Stimulated activated CD4-positive, alpha-beta T cell treated with anti-CD3 and anti-CD28 coated beads, Interleukin-1b, Interleukin-23, amount 100 ng/mL, for 1 hour (primary cell): ENCODE measurements around the gene YES1.
"Not testable (repeated sequence)": the region's sequence is repeated elsewhere in the genome, so short reads cannot be mapped to it uniquely, and the experiment has no call there.

ENCODE experiments used
- DNase-seq, 2 donors: peaks; one replicate each; pipeline ENCODE4 v3.0.0-alpha.2; 2020; ENCODE audit warnings: low read depth in 2 of 2

Gene YES1

DNA sequence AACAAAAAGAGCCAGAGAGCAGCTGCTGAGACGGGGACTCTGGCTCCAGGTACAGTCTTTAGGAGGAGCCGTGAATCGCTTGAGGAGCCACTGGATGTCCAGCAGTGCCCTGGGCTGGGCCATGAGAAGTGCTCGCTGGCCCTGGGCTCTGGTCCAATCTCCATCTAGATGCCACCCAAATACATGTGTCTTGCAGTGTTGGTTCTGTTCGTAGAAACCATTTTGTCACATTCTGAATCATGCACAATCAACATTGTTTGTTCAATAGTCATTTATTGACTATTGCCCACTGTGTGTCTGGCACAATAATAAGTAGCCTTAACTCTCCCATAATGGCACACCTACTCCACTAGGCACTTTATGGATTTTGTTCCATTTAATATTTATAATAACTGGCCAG lies 128.5 kb downstream of the YES1 start:
- no peak for DNase-seq

DNA sequence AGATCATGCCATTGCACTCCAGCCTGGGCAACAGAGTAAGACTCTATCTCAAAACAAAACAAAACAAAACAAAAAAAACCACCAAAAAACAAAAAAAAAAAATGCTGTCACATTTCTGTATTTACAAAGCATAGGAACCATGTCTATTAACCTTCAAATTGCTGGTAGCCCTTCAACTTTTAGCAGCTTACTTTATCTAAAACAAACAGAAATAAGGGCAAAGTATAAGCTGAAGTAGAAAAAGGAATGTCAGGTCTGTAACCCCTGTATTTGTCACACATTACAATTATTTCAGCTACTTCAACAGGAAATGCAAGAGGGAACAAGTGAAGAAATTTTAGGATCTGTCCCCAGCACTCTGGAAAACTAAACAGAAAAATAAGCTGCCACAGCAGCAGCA lies 129.2 kb downstream of the YES1 start:
- no peak for DNase-seq

DNA sequence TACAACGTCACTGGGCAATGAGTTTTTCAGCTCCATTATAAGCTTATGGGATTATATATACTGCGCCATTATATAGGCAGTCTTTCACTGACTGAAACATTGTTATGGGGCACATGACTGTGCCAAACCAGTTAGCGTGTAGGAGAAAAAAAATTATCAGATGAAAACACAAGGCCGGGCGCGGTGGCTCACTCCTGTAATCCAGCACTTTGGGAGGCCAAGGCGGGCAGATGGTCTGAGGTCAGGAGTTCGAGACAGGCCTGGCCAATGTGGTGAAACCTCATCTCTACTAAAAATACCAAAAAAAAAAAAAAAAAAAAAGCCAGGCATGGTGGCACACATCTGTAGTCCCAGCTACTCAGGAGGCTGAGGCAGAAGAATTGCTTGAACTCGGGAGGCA lies 129.6 kb downstream of the YES1 start:
- not testable (repeated sequence) for DNase-seq

DNA sequence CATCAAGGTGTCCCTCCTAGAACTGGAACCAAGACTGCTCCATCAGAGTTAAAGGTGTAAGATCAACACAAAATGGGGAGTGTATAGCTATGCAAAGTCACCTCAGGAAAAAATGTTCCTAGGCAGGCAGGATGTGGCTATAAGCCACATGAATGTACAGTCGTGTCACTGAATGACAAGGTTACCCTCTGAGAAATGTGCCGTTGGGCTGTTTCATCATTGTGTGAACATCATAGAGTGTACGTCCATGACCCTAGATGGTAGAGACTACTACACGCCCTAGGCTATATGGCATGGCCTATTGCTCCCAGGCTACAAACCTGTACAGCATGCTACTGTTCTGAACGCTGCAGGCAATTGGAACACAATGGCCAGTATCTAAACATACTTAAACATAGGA lies 130.1 kb downstream of the YES1 start:
- no peak for DNase-seq

DNA sequence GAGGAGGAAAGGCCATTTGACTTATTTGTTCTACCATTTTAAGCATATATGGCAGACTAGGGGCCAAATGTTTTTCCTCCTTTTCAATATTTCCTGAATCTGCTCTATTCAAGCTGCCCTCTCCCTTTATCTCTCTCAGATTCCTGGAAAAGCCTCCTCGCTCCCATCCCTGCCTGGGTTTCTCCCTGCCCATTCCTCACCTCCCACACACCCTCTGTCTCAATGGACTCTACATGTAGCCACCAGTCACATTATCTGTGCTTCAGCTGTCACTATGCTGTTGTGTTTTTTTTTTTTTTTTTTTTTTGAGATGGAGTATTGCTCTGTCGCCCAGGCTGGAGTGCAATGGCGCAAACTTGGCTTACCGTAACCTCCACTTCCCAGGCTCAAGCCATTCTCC lies 131.7 kb downstream of the YES1 start:
- no peak for DNase-seq

DNA sequence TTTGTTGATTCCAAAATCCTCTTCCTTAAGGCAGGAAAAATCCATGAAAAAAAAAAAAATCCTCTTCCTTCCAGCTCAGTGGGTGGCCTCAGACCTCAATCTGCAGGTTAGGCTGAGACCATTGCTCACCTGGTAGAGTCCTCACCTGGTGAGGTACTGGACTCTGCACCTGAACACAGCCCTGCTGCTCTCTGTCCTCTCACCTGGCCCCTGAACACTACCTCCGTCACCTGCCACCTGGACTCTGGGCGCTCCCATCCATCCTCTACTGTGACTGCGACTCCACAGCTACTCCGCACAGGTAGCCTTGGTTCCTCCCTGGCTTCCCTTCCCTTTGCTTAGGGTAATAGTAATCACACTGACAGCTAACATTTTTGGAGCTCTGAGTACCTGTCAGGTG lies 132.5 kb downstream of the YES1 start:
- no peak for DNase-seq

DNA sequence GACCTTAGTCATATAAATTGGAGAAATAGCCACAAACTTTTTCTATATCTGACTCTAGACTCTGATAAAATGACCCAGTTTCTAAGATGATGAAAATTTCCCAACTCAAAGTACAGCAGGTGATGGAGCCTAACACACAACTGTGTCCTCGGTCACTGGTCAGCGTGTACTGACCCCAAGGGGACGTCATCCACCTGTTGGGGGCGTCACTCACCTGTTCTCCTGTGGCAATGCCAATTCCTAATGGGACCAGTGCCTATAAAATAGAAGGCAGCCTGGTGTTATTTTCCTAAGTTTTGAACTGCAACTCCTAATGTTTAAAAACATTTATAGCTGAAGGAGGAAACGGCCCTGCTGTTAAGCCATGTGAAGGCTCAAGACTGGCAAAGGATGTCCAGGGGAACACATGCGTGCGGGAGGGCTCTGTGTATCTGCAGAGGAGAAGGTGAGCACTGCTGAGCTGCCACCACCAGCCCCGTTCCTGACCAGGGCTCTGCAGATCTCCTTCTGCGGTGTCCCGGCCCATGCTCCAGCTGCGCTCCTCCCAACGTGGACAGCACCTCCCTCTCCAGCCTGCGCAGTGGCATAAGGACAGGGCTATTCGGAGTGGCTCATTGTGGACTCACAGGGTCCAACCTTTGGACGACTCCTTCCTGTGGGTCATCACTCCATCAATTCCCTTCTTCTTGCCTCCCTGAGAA lies 133.4 kb downstream of the YES1 start:
- DNase-seq, result no peak

DNA sequence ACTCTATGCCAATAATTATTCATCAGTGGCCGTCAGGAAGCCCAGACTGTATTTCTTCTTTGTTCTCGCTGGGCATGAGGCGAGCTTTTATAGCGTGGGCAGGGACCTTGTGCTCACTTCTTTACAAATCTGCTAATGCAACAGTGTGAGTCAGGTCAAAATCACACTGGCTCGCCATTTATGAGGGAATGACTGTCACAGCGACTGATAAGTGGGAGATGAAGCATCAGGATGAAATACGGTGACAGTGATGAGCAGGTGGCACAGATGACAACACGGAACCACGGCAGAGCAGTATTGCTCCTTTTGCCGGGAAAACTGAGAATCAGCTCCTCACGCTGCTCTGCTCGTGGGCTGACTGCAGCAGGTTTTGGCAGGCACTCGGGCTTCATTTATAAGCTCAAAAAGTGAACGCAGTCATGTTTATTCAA lies 134.1 kb downstream of the YES1 start:
- no peak for DNase-seq

DNA sequence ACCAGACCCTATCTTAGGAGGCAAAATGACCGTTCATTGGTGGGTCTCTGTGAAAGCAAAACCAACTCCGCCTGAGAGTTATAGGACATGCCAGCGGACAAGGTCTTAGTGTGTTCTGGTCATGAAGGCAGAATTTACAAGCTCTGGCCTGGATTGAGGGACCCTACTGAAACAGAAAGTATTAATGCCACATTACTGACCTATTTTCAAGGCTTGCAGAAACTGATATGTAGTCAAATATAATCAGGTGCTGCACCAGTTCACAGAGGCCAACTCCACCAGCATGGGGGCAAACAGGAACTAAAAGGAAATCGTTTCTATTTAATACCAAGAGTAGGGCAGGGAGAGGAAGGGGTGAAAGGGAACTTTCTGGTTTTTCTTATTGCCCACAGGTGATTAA lies 134.9 kb downstream of the YES1 start:
- no peak for DNase-seq

DNA sequence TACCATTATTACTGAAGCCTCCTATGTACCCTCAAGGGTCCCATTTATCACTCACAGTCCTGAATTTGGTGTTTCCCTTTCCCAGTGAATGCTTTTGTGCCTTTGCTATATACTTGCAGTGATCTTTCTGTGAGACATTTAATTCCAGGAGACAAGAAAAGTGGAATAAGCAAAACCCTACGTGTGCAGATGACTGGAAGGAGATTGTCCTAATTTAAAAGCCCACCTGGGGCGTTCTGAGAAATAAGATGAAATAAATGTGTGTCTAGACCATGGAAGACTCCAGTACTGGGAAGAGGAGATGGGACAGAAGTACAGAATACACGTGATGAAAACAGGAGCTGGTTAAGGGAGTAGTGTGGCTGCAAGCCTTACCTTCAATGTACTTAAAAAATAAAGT lies 135.3 kb downstream of the YES1 start:
- no peak for DNase-seq

DNA sequence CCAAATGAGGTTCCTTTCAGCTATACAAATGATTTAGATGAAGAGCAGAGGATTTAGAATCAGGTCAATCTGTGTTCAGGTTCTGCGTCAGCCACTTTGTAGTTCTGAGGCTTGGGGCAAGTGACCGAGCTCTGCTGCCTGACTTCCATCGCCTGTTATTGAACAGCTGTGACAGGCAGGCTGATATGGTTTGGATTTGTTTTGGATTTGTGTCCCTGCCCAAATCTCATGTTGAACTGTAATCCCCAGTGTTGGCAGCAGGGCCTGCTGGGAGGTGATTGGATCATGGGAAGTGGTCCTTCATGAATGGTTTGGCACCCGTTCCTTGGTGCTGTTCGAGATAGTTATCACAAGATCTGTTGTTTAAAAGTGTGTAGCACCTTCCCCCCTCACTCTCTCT lies 136.0 kb downstream of the YES1 start:
- no peak for DNase-seq

DNA sequence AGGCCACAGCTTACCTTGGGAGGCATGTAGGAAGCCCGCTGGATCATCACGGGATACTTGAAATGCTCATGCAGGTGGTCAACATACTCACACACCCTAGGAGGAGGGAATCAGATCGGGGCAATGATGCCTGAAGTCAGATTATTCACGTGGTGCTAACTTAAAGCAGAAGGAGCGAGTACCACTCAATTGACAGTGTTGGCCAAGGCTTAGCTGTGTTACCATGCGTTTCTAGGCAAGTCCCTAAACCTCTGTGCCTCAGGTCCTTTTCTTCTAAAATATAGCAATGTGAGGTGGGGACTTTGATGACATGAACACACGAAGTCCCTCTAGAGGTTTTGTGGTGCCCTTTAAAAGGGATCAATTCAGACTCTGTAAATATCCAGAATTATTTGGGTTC lies 136.7 kb downstream of the YES1 start:
- no peak for DNase-seq

DNA sequence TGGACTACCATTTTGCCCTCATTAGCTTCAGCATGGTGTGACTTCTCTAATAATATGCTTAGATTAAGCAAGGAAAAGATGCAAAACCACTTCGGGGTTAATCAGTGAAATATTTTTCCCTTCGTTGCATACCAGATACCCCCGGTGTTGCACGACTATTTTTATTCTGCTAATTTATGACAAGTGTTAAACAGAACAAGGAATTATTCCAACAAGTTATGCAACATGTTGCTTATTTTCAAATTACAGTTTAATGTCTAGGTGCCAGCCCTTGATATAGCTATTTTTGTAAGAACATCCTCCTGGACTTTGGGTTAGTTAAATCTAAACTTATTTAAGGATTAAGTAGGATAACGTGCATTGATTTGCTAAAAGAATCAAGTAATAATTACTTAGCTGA lies 138.3 kb downstream of the YES1 start:
- DNase-seq, result no peak

DNA sequence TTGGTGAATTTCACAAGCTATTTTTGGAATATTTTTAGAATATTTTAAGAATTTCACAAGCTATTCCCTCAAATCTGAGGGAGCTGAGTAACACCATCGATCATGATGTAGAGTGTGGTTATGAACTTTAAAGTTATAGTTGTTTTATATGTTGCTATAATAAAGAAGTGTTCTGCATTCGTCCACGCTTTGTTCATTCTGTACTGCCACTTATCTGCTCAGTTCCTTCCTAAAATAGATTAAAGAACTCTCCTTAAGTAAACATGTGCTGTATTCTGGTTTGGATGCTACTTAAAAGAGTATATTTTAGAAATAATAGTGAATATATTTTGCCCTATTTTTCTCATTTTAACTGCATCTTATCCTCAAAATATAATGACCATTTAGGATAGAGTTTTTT lies 138.7 kb downstream of the YES1 start:
- DNase-seq, result no peak
